ENCODE data around the gene FDPS. TPM values are rescaled to one million over a fixed set of nuclear protein-coding genes. Genes with fewer than 3 reads are reported as not detected.
"Not testable (repeated sequence)": the region's sequence is repeated elsewhere in the genome, so short reads cannot be mapped to it uniquely, and the experiment has no call there.

The FDPS gene
- polyA plus RNA-seq, 1 donor from 2014 or later: 120 TPM

- H3K27me3 Mint-ChIP-seq: no peaks in the 10 kb centered on the region
- H3K4me3 Mint-ChIP-seq: peak overlapping the region; percentile 77 to 90 (median 84)
- no peaks in the 10 kb centered on the region for H3K36me3 Mint-ChIP-seq
- peaks cover 19 to 30% (median 20%) of the 10 kb centered on the region in 3 donors for H3K4me1 Mint-ChIP-seq
- H3K27ac Mint-ChIP-seq: peak overlapping the region; percentile 53 to 73 (median 57)
- no peaks in the 10 kb centered on the region for H3K9me3 Mint-ChIP-seq
Measured at GRCh38 chr1:155277902-155278688, 30.6 kb upstream of the FDPS start.

DNA sequence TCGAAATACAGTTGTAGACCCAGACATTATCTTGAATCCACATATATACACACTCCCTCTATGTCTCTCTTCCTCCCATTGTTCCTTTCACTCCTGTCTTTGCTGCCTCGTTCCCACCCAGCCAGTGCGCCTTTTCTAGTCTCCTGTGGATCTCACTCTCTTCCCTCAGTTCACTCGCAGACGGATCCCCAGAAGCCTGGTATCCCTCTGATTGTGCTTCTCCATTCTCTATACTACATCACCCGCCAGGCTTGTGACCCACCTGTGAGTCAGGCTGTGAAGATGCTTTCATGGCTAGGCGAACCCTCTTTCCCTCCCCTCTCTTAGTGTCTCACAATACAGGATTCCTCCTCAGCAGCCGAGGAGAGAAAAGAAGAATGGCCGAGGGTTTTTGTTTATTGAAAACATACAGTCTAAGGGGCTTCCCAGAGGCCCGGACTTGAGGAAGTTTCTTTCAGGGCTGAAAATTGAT lies 29.9 kb upstream of the FDPS start:
- H3K36me3 Mint-ChIP-seq: no peaks in the 10 kb centered on the region
- H3K9me3 Mint-ChIP-seq: no peaks in the 10 kb centered on the region
- H3K4me1 Mint-ChIP-seq: peaks cover 15 to 28% (median 18%) of the 10 kb centered on the region in 3 donors
- peak overlapping the region; percentile 77 to 90 (median 84) for H3K4me3 Mint-ChIP-seq
- H3K27ac Mint-ChIP-seq: peak overlapping the region; percentile 53 to 73 (median 57)
- no peaks in the 10 kb centered on the region for H3K27me3 Mint-ChIP-seq

- peak overlapping the region in 1 of 4 donors; percentile 77 for H3K4me3 Mint-ChIP-seq
- no peaks in the 10 kb centered on the region for H3K9me3 Mint-ChIP-seq
- peak overlapping the region in 2 of 3 donors; percentile 57 to 73 for H3K27ac Mint-ChIP-seq
- H3K36me3 Mint-ChIP-seq: no peaks in the 10 kb centered on the region
- peaks cover 13 to 26% (median 16%) of the 10 kb centered on the region in 3 donors for H3K4me1 Mint-ChIP-seq
- no peaks in the 10 kb centered on the region for H3K27me3 Mint-ChIP-seq
Measured at GRCh38 chr1:155279268-155279667, 29.4 kb upstream of the FDPS start.

DNA sequence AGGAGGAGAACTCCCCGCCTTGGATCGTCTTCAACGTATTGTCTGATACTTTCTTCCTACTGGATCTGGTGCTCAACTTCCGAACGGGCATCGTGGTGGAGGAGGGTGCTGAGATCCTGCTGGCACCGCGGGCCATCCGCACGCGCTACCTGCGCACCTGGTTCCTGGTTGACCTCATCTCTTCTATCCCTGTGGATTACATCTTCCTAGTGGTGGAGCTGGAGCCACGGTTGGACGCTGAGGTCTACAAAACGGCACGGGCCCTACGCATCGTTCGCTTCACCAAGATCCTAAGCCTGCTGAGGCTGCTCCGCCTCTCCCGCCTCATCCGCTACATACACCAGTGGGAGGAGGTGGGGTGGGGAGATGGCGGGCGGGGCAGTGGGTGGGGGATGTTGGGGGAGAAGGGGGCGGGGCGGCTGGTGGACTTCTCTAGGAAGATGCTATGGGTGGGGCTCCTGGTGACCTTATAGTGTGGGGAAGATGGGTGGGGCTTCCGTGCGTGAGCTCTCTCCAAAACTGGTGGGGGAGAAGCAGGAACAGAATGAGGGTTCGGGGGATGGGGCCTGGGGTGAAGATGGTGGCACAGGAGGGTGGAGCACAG lies 26.1 kb upstream of the FDPS start:
- Mint-ChIP-seq H3K4me3 (no peak overlapping the region), H3K27ac (no peak overlapping the region), H3K9me3 (no peaks in the 10 kb centered on the region)

GRCh38 chr1:155284476-155284875 lies 24.2 kb upstream of the FDPS start:
- peaks cover 2% of the 10 kb centered on the region for H3K36me3 Mint-ChIP-seq
- H3K27ac Mint-ChIP-seq: no peak overlapping the region
- no peaks in the 10 kb centered on the region for H3K27me3 Mint-ChIP-seq
- peaks cover 0 to 2% (median 0%) of the 10 kb centered on the region in 3 donors for H3K4me1 Mint-ChIP-seq
- H3K4me3 Mint-ChIP-seq: no peak overlapping the region
- no peaks in the 10 kb centered on the region for H3K9me3 Mint-ChIP-seq

More for the DNA sequence above, 26.1 kb upstream of the FDPS start:
- peaks cover 5 to 8% (median 8%) of the 10 kb centered on the region in 3 donors for H3K4me1 Mint-ChIP-seq
- H3K36me3 Mint-ChIP-seq: no peaks in the 10 kb centered on the region
- no peaks in the 10 kb centered on the region for H3K27me3 Mint-ChIP-seq

GRCh38 chr1:155285063-155285462 lies 23.6 kb upstream of the FDPS start:
- H3K4me3 Mint-ChIP-seq: no peak overlapping the region

DNA sequence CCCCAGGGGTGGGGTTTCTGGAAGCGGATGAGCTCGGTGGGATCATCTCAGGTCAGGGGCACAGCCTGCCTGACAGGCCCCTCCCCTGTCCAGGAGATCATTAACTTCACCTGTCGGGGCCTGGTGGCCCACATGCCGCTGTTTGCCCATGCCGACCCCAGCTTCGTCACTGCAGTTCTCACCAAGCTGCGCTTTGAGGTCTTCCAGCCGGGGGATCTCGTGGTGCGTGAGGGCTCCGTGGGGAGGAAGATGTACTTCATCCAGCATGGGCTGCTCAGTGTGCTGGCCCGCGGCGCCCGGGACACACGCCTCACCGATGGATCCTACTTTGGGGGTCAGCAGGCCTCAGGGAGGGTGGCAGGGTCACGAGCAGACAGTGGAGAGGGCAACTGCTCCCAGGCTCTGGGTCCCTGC lies 23.0 kb upstream of the FDPS start:
- H3K27ac Mint-ChIP-seq: no peak overlapping the region

More at GRCh38 chr1:155285063-155285462, 23.6 kb upstream of the FDPS start:
- peaks cover 0 to 2% (median 0%) of the 10 kb centered on the region in 3 donors for H3K4me1 Mint-ChIP-seq
- no peak overlapping the region for H3K27ac Mint-ChIP-seq
- peaks cover 2% of the 10 kb centered on the region for H3K36me3 Mint-ChIP-seq
- H3K27me3 Mint-ChIP-seq: no peaks in the 10 kb centered on the region
- H3K9me3 Mint-ChIP-seq: no peaks in the 10 kb centered on the region

DNA sequence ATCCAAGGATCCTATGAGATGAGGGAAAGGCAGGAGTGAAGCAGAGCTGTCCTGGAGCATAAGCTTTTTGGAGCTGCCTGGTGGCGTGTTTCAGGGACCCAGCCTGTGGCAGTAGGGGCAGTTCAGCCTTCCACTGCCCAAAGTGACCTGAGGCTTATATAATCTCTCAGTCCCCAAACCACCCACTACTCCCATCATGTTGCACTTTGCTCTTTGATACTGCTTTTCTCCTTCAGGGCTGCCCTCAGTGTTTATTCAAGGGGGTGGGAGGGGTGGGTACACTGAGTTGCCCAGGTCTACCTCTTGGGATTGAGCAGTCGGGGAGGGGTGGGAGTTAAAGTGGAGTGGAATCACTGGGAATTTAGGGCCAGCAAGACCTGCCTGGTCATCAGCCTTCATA lies 22.1 kb upstream of the FDPS start:
- peaks cover 2% of the 10 kb centered on the region for H3K36me3 Mint-ChIP-seq
- H3K4me3 Mint-ChIP-seq: no peak overlapping the region
- H3K9me3 Mint-ChIP-seq: no peaks in the 10 kb centered on the region
- H3K27me3 Mint-ChIP-seq: no peaks in the 10 kb centered on the region
- H3K4me1 Mint-ChIP-seq: peaks cover 0 to 2% (median 0%) of the 10 kb centered on the region in 3 donors
- H3K27ac Mint-ChIP-seq: no peak overlapping the region

More for the DNA sequence above, 23.0 kb upstream of the FDPS start:
- Mint-ChIP-seq H3K4me3 (no peak overlapping the region), H3K4me1 (peaks cover 0 to 2% (median 0%) of the 10 kb centered on the region in 3 donors), H3K27me3 (no peaks in the 10 kb centered on the region), H3K36me3 (peaks cover 2% of the 10 kb centered on the region), H3K9me3 (no peaks in the 10 kb centered on the region)

DNA sequence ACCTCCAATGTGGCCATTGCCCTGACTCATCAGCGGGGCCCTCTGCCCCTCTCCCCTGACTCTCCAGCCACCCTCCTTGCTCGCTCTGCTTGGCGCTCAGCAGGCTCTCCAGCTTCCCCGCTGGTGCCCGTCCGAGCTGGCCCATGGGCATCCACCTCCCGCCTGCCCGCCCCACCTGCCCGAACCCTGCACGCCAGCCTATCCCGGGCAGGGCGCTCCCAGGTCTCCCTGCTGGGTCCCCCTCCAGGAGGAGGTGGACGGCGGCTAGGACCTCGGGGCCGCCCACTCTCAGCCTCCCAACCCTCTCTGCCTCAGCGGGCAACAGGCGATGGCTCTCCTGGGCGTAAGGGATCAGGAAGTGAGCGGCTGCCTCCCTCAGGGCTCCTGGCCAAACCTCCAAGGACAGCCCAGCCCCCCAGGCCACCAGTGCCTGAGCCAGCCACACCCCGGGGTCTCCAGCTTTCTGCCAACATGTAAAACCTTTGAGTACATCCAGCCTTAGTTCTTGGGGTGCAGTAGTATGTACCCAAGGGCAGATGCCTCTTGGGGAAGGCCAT lies 20.6 kb upstream of the FDPS start:
- H3K4me3 Mint-ChIP-seq: no peak overlapping the region
- no peaks in the 10 kb centered on the region for H3K9me3 Mint-ChIP-seq

DNA sequence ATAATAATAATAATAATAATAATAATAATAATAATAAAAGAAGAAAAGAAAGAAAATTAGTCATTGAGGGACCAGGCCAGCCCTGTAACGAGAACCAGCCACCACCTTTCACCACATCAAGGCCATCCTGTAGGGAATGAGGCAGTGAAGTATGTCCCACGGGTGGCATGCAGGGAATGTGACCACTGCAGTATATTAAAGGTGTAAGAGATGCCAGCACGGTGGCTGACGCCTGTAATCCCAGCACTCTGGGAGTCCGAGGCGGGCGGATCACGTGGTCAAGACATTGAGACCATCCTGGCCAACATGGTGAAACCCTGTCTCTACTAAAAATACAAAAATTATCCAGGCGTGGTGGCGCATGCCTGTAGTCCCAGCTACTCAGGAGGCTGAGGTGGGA lies 17.7 kb upstream of the FDPS start:
- not testable (repeated sequence) for H3K4me3 Mint-ChIP-seq, H3K27ac Mint-ChIP-seq, H3K36me3 Mint-ChIP-seq, H3K4me1 Mint-ChIP-seq, H3K9me3 Mint-ChIP-seq
- H3K27me3 Mint-ChIP-seq: peaks cover 17% of the 10 kb centered on the region

More for the DNA sequence above, 20.6 kb upstream of the FDPS start:
- peaks cover 2% of the 10 kb centered on the region for H3K27me3 Mint-ChIP-seq
- no peak overlapping the region for H3K27ac Mint-ChIP-seq
- H3K4me1 Mint-ChIP-seq: peaks cover 0 to 2% (median 0%) of the 10 kb centered on the region in 3 donors
- H3K36me3 Mint-ChIP-seq: peaks cover 2% of the 10 kb centered on the region

GRCh38 chr1:155293086-155293749 lies 15.4 kb upstream of the FDPS start:
- peaks cover 2% of the 10 kb centered on the region for H3K36me3 Mint-ChIP-seq
- peaks cover 0 to 4% (median 3%) of the 10 kb centered on the region in 3 donors for H3K4me1 Mint-ChIP-seq
- peaks cover 25% of the 10 kb centered on the region for H3K27me3 Mint-ChIP-seq
- H3K4me3 Mint-ChIP-seq: no peak overlapping the region
- H3K9me3 Mint-ChIP-seq: no peaks in the 10 kb centered on the region
- H3K27ac Mint-ChIP-seq: no peak overlapping the region

GRCh38 chr1:155294520-155295182 lies 14.0 kb upstream of the FDPS start:
- Mint-ChIP-seq H3K36me3 (no peaks in the 10 kb centered on the region), H3K9me3 (peaks cover 0 to 2% (median 0%) of the 10 kb centered on the region in 3 donors), H3K4me1 (peaks cover 0 to 3% (median 2%) of the 10 kb centered on the region in 3 donors), H3K27ac (no peak overlapping the region), H3K27me3 (peaks cover 25% of the 10 kb centered on the region), H3K4me3 (peak overlapping the region in 1 of 4 donors; percentile 17)

DNA sequence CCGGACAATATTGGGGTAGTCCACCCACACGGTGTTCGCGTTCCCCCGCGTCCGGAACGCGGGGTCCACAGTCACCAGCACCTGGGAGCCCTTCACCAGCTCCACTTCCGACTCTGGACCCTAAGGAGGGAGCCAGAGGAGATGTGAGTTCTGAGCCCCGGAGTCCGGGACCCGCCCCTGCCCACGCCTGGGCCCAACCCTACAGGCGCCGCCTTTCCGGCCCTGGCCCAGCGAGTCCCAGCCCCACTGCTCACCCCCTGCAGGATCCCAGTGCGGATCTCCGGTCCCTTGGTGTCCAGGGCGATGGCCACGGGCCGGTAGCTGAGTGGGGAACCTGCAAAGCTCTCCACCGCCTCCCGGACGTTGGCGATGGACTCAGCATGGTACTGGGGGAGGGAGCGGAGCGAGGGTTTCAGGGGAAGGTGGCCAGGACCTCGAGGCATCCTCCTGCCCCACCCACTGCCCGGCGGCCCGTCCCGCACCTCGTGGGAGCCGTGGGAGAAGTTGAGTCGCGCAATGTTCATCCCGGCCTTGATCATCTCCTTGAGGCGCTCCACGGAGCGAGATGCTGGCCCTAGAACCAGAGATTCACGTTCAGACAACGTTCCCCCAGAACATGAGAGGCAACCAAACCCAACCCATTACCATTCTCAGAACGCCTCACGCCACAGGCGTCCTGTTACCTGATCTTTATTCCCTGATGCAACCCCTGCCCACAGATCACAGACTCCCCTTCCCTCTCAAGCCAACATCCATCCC lies 13.3 kb upstream of the FDPS start:
- H3K4me3 Mint-ChIP-seq: peak overlapping the region in 1 of 4 donors; percentile 17
- peaks cover 25% of the 10 kb centered on the region for H3K27me3 Mint-ChIP-seq
- H3K27ac Mint-ChIP-seq: peak overlapping the region in 1 of 3 donors; percentile 91
- peaks cover 0 to 2% (median 0%) of the 10 kb centered on the region in 3 donors for H3K9me3 Mint-ChIP-seq
- no peaks in the 10 kb centered on the region for H3K36me3 Mint-ChIP-seq
- peaks cover 0 to 3% (median 2%) of the 10 kb centered on the region in 3 donors for H3K4me1 Mint-ChIP-seq

GRCh38 chr1:155295942-155296267 lies 12.8 kb upstream of the FDPS start:
- Mint-ChIP-seq H3K4me3 (no peak overlapping the region), H3K36me3 (no peaks in the 10 kb centered on the region), H3K27ac (peak overlapping the region in 1 of 3 donors; percentile 91), H3K4me1 (peaks cover 0 to 3% (median 2%) of the 10 kb centered on the region in 3 donors), H3K9me3 (peaks cover 0 to 2% (median 0%) of the 10 kb centered on the region in 3 donors), H3K27me3 (peaks cover 25% of the 10 kb centered on the region)

Measured in IgD-negative memory B cell (primary cell).